ENCODE data around the gene NDC80.

- TF ChIP-seq POLR2A (IDR thresholded peaks at IDR 0.05; ENCODE audit: extremely low read depth, insufficient read length), result no peak
- no peak for TF ChIP-seq CTCF (IDR thresholded peaks at IDR 0.05; ENCODE audit: low read depth, low read length)
- TF ChIP-seq MAX (IDR thresholded peaks at IDR 0.05; ENCODE audit: low read depth, low read length), result no peak
Observed at GRCh38 chr18:2589345-2590068, 18.1 kb downstream of the NDC80 start.

All from NB4 (cell line).